LNCaP clone FGC (cell line): Measurements from ENCODE around the gene CTDSP2.

ENCODE experiments used
- DNase-seq: peaks from one replicate; pipeline ENCODE4 v3.0.0-alpha.2; 2011; ENCODE audit warnings: low read depth
- H3K4me3 ChIP-seq: 2 replicates; pipeline ENCODE4 v1.5.1; 2011; ENCODE audit warnings: mild to moderate bottlenecking, low read depth, low read length, control low read depth
- CTCF ChIP-seq: IDR thresholded peaks from 2 replicates; pipeline ENCODE4 v1.5.1; 2012; ENCODE audit warnings: mild to moderate bottlenecking; ENCODE audit not compliant: control insufficient read depth, insufficient read depth; ENCODE audit errors: extremely low read depth

Gene CTDSP2

GRCh38 chr12:57875753-57876547 lies 29.4 kb upstream of the CTDSP2 start:
- H3K4me3 ChIP-seq, result no peak overlapping the region
- no peak for TF ChIP-seq CTCF
- DNase-seq, result no peak

- DNase-seq, result peak; percentile 47
- TF ChIP-seq CTCF, result no peak
- no peak overlapping the region for H3K4me3 ChIP-seq
These were observed 27.9 kb upstream of the CTDSP2 start for GRCh38 chr12:57874166-57875108.

- no peak for DNase-seq
These were observed 25.8 kb upstream of the CTDSP2 start for GRCh38 chr12:57872362-57872761.

GRCh38 chr12:57869927-57870318 lies 23.4 kb upstream of the CTDSP2 start:
- TF ChIP-seq CTCF, result no peak
- no peak for DNase-seq
- H3K4me3 ChIP-seq, result no peak overlapping the region

More at GRCh38 chr12:57872362-57872761, 25.8 kb upstream of the CTDSP2 start:
- no peak overlapping the region for H3K4me3 ChIP-seq
- no peak for TF ChIP-seq CTCF

- DNase-seq, result no peak
- H3K4me3 ChIP-seq, result no peak overlapping the region
- no peak for TF ChIP-seq CTCF
These were observed 22.9 kb upstream of the CTDSP2 start for GRCh38 chr12:57869298-57869926.

GRCh38 chr12:57868851-57869268 lies 22.3 kb upstream of the CTDSP2 start:
- DNase-seq, result no peak
- H3K4me3 ChIP-seq, result no peak overlapping the region
- TF ChIP-seq CTCF, result no peak
